GM18511 (cell line): Measurements from ENCODE around the gene MED13L.

Experiments used
- ATAC-seq: cut with Tn5 transposase; IDR thresholded peaks from one replicate; pipeline ENCODE4 v1.9.1; 2021; ENCODE audit warnings: mild to moderate bottlenecking, moderate library complexity; ENCODE audit not compliant: unreplicated experiment

MED13L gene

GRCh38 chr12:116277467-116278278 is at the start of gene MED13L:
Gene MED13L, minus strand, starts transcription at chr12:116277693. Its CDS starts 562 bp downstream, at chr12:116277131.
- peak; percentile 87 for ATAC-seq

- ATAC-seq = peak; percentile 96
Measured at GRCh38 chr12:116325336-116325664, 47.8 kb upstream of the MED13L start.

DNA sequence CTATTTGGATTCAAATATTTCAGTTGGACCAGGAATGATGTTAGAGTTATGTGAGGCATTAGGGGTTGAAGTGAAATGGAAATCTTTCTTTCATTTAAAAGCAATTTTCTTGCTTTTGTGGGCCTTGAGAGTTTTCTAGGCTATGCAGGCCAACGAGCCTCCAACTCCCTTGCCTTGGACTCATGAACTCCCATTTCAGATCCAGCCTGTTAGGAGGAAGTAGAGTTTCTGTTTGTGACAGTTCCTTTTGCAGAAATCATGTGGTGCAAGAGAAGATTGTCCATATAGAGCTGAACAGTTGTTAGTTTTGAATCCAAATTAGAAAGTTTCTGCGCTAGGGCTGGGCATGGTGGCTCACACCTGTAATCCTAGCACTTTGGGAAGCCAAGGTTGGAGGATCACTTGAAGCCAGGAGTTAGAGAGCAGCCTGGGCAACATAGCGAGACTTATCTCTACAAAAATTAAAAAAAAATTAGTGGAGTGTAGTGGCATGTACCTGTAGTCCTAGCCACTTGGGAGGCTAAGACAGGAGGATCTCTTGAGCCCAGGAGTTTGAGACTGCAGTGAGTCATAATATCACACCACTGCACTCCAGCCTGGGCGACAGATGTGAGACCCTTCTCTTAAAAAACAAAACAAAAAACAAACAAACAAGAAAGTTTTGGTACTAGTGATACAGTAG is 47.3 kb upstream of the MED13L start:
- no peak for ATAC-seq

DNA sequence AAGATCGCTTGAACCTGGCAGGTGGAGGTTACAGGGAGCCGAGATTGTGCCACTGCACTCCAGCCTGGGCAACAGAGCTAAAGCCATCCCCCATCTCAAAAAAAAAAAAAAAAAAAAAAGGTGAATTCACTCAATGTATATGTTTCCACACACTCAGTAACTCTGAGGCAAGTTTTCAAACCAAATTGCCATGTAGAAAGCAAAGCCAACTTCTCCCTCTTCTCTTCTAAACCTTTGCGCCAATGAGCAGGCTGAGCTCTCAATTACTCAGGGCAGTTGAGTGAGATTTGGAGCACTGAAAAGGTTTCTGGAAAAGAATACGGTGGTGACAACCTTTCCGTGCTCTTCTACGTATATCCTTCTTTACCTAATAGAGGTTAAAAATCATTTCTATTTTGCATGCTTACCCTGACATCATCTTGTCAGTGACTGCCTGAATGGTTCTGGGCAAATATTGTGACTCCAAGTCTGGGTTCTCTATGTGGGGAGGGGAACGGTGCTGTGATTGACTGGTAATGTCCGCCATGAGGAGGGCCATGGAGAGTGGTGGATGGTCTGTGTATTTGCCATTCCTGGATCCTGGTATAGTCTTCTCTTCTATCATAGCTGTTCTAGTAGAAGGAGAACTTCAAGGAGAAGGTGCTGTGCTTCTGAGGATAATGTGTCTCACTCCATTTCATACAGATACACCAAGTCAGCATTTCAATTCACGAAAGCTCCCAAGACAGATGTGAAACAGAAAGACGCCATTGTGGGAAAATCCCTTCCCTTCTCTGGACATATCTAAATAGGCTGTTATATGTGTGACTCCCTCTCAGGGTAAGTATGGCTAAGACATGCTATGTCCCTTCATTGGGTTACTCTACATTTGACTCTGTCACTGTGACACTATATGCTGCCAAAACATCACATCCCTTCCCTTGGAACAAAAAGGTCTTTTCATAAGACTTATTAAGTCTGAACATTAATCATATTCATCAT is 46.2 kb upstream of the MED13L start:
- no peak for ATAC-seq

GRCh38 chr12:116321913-116322312 is 44.4 kb upstream of the MED13L start:
- ATAC-seq = no peak

DNA sequence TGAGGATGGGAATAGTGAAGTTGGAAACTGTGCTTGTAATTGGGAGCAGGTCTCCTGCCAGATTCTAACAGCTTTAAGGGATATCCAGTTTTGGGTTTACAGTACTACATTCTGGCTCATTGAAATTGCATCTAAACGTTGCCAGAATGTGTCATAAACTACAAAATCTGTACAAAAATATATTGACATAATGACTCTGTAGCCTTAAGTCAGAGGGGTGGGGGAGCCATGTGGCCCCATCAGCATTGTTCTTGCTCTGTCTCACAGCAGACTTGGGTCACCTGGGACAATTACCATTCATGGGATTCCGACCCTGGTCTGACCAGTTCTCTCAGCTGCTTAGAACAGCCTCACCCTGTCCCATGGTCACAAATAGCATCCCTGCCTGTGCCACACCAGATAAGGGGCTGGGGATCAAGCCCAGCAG is 43.3 kb upstream of the MED13L start:
- ATAC-seq = no peak

DNA sequence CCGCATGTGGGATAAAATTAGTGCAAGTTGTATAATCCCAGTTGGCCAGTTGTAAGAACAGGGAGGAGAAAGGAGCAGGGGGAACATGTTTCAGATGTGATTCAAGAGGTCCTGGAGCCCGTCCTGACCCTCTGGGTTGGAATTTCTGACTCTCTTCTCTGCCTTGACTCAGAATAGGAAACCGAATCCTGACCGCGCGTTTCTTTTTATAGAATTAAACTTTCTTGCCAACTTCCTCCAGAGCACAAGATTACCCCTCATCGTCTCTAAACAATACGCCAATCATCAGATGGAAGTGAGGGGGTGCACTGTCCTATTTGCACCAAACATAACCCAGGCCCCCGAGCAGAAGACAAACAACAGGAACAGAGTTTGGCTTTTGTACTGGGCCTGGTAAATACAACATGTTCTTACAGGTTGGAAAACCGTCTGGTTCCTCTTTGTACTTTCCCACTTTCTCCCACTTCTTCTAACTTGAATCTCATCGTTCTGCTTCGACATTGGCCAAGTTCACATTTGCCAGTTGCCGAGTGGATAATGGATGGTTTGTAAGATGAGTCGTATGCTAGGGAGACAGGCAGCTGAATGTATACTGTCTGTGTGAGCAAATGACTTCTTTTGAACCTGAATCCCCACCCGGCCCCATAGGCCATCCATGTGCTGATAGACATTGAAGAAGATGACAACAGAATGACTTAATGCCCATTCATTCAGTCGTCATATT is 42.6 kb upstream of the MED13L start:
- no peak for ATAC-seq

GRCh38 chr12:116319233-116319897 is 41.9 kb upstream of the MED13L start:
- no peak for ATAC-seq

- ATAC-seq = no peak
Measured at GRCh38 chr12:116318576-116319232, 41.2 kb upstream of the MED13L start.

DNA sequence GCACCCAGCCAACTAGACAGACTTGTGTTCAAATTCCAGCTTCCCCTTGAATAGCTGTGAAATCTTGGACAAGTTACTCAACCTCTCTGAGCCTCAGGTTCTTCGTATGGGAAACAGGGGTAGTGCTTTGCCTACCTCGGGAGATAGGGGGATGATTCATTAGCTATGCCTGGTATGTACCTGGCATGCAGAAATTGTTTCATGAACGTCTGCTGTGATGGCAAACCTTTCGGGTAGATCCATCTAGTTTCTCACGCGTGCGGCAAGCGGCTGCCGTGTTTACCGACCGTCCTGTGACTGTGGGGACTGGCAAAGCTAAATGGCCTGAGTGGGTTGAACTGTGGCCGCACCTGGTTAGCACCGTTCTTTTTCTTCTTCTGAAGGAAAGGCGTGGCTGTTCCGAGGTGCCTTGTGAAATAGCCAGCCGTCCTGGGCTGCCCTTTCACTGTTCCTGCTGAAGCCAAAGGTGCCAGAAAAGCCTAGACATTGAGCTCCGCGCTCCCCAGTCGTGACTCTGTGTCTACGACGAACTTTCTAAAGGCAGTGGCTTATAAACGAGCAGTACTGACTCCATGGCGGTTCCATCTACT is 40.6 kb upstream of the MED13L start:
- ATAC-seq = no peak

DNA sequence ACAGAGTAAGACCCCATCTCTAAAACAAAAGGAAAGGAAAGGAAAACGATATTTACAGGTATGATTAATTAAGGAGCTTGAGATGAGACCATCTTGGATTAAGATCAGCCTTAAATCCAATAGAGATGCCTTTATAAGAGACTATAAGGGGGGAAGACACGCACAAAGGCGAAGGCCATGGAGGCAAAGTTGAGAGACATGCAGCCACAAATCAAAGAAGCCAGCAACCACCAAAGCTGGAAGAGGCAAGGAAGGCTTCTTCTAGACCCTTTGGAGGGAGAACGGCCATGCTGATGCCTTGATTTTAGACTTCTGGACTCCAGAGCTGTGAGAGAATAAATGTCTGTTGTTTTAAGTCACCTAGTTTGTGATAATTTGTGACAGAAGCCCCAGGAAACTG is 39.6 kb upstream of the MED13L start:
- no peak for ATAC-seq

GRCh38 chr12:116314477-116314876 is 37.0 kb upstream of the MED13L start:
- ATAC-seq = no peak

DNA sequence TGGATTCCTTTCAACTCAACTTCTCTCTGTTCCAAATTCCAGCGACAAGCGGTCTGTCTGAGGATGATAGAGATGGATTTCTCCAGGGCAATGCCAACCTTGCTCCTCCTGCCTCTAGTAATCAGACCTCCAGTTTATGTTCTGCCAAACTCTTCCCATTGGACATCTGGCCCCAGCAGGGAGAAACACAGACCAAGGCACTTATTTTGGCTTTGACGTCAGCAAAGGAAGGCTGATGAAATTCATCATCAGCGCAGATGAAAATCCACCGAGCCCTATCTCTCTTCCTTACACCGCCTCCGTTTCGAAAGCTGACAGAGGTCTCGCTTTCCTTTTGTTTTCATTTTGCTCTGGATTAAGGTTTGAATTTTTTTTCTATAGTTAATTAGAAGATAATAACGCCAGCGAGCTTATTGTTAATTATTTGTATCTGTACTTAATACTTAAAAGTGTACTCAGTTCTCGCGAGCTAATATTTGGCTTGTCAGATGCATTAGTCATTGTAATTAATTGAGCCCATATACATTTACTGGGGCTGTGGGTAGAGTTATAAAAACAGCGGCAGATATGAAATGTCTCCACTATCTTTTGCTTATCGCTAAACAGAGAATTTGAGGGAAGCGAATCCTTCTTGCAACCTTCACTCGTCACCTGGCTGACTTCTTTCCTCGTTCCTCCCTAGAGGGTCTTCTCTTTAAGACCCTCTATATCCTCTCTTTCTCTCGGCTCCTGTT is 35.9 kb upstream of the MED13L start:
- no peak for ATAC-seq

GRCh38 chr12:116310082-116310481 is 32.6 kb upstream of the MED13L start:
- no peak for ATAC-seq

DNA sequence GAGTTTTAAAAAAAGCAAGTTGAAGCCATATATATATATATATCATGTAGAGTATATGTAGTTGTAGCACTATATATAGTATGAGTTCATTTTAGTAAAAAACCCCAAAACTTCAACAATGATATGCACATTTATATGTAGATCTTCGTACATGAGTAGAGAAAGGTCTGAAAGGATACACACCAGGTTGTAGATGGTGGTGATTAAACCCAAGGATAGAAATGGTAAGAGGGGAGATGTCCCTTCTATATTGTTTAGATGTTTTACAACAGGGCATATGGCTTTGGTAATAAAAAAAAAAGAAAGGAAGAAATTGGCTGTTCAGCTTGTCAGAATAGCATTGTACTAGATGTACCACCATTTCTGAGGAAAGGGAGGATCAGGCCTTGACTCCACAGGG is 31.9 kb upstream of the MED13L start:
- ATAC-seq = no peak

DNA sequence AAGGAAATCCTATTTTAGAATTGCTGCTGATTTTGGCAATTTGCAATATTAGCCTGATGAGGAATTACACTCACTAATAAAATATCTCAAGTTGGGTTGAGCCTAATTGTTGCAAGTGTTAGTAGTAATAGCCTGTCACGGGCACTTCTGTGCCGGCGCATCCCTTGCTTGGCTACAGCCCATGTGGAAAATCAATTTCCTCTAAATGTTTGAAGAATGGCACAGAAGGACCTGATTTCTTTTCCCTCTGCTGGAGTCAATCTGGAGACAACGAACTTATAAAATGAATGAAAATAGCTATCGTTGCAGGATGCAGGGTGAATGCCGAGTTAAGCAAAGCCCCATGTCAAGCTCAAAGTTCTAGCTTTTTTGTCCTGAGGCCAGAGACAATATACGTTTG is 31.2 kb upstream of the MED13L start:
- ATAC-seq = no peak

DNA sequence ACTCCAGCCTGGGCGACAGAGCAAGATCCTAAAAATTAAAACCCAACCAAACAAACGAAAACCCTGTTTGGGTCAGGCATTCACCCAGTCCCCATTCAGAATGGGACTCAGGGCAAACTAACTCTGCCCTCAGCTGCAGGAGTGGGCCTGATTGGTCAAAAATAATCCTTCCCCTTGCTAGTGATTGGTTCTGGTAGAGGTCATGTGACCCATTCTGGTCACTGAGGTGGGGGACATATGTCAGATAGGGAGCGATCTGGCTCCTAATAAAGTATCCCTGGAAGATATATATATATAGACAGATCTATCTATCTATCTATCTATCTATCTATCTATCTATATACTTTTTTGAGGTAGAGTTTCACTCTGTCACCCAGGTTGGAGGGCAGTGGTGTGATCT is 29.5 kb upstream of the MED13L start:
- no peak for ATAC-seq

- no peak for ATAC-seq
Measured at GRCh38 chr12:116306506-116306905, 29.0 kb upstream of the MED13L start.

- no peak for ATAC-seq
Measured at GRCh38 chr12:116304621-116305020, 27.1 kb upstream of the MED13L start.
